Aorta (tissue), 5 donors: ENCODE results near the gene TMEM131. TPM values are rescaled to one million over a fixed set of nuclear protein-coding genes. Genes with fewer than 3 reads are reported as not detected.

ENCODE experiments used
- ATAC-seq: fragments of 200-7000 bp; cut with Tn5 transposase; one replicate; pipeline ENCODE4 v1.9.1; 2022; ENCODE audit warnings: moderate library complexity; ENCODE audit not compliant: low FRiP score
- DNase-seq, 2 donors: peaks; one replicate each; pipeline ENCODE4 v3.0.0-alpha.2; 2020
- H3K27ac ChIP-seq, 2 donors: one replicate each; pipeline ENCODE4 v1.5.1; 2013; ENCODE audit warnings: low read length in 2 of 2, mild to moderate bottlenecking in 2 of 2, moderate library complexity in 2 of 2, control low read depth in 1 of 2, inconsistent platforms in 1 of 2, low read depth in 1 of 2
- H3K27me3 ChIP-seq, 2 donors: one replicate each; pipeline ENCODE4 v1.6.1; 2013; ENCODE audit warnings: control low read depth in 1 of 2, low read length in 1 of 2, mild to moderate bottlenecking in 1 of 2, moderate library complexity in 1 of 2; ENCODE audit not compliant: insufficient read depth in 2 of 2, control insufficient read depth in 1 of 2
- H3K36me3 ChIP-seq, 2 donors: one replicate each; pipeline ENCODE4 v1.6.1; 2013; ENCODE audit warnings: control low read depth in 1 of 2, low read length in 1 of 2, mild to moderate bottlenecking in 1 of 2; ENCODE audit not compliant: insufficient read depth in 2 of 2, control insufficient read depth in 1 of 2
- H3K4me1 ChIP-seq, 2 donors: one replicate each; pipeline ENCODE4 v1.6.1; 2013; ENCODE audit warnings: low read length in 2 of 2, control low read depth in 1 of 2, mild to moderate bottlenecking in 1 of 2, moderate library complexity in 1 of 2; ENCODE audit not compliant: insufficient read depth in 2 of 2, control insufficient read depth in 1 of 2
- H3K4me3 ChIP-seq, 2 donors: one replicate each; pipeline ENCODE4 v1.5.1; 2013; ENCODE audit warnings: low read length in 2 of 2, control low read depth in 1 of 2, mild to moderate bottlenecking in 1 of 2
- H3K9me3 ChIP-seq: one replicate; pipeline ENCODE4 v1.6.1; 2013; ENCODE audit warnings: mild to moderate bottlenecking, low read length; ENCODE audit not compliant: control insufficient read depth
- WGBS, 2 donors: extraction: QIAGEN DNeasy Blood & Tissue Kit; methylation state at CpG; one replicate each; pipeline ENCODE4 v1.1.7; 2013; 5-methylcytosine and 5-hydroxymethylcytosine counted together
- intact Hi-C, 2 donors: fragments of 100-400 bp; cut with DNase I; formaldehyde crosslinking; loops; one replicate each; pipeline versions ENCODE4 v1.14.2 to v1.15.0; 2022
- polyA plus RNA-seq, 2 donors: library from polyadenylated mRNA; stranded (reverse); fragments of 200-250 nt; gene quantifications; one replicate each; pipeline ENCODE4 v1.2.3, GENCODE V29; 2013
- total RNA-seq, 2 donors: library from RNA; stranded (reverse); fragmentation: NEBNext Ultra II Directional; extraction: Animal tissue kit (Norgen Biotek cat#: 25700); gene quantifications; one replicate each; pipeline ENCODE4 v1.2.1, GENCODE V29; 2021
- donor health status: healthy with polysubstance abuse.
- donor health status: Bipolar disorder and iron deficiency.
- donor health status: DM: no; HTN: no; CAD: no.
- donor health status: DM: no; HTN: no; CAD: no.
- donor health status: DM: yes; HTN: yes; CAD: no.

TMEM131 gene
- total and polyA plus RNA-seq, 4 donors = 6.8 to 42.5 (median 25.7) TPM

DNA sequence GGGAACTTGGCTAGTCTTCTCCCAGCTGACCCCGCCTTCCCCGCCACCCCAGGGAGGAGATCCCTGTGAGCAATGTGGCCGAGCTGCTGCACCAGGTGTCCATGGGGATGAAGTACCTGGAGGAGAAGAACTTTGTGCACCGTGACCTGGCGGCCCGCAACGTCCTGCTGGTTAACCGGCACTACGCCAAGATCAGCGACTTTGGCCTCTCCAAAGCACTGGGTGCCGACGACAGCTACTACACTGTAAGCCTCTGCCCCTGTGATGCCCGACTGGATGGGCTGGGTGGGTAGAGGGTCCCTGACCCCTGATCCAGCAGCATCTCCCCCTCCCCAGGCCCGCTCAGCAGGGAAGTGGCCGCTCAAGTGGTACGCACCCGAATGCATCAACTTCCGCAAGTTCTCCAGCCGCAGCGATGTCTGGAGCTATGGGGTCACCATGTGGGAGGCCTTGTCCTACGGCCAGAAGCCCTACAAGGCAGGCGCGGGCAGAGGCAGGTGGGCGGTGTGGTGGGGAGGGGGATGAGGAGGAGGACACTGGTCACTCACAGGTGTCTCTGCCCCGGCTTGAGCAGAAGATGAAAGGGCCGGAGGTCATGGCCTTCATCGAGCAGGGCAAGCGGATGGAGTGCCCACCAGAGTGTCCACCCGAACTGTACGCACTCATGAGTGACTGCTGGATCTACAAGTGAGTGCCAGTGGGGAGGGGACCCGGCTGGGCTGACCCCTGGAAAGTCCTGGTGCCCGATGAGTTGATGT, 258.1 kb downstream of the TMEM131 start:
- DNase-seq = peak in 1 of 2 donors; percentile 70
- H3K4me1 ChIP-seq = no peaks in the 10 kb centered on the region
- H3K27me3 ChIP-seq = no peaks in the 10 kb centered on the region
- no peaks in the 10 kb centered on the region for H3K9me3 ChIP-seq
- intact Hi-C loops = no loop called here
- ATAC-seq = no peak
- 91 to 92% methylated on average over 32 of the region's 32 CpGs for WGBS, 2 donors
- H3K36me3 ChIP-seq = no peaks in the 10 kb centered on the region
- no peak overlapping the region for H3K4me3 ChIP-seq
- no peak overlapping the region for H3K27ac ChIP-seq

- ATAC-seq (no peak), DNase-seq (peak in 1 of 2 donors; percentile 70)
- intact Hi-C loops = no loop called here
- 82 to 86% methylated on average over 20 of the region's 20 CpGs for WGBS, 2 donors
- H3K27ac ChIP-seq = no peak overlapping the region
- H3K4me1 ChIP-seq = no peaks in the 10 kb centered on the region
- H3K36me3 ChIP-seq = no peaks in the 10 kb centered on the region
- no peaks in the 10 kb centered on the region for H3K27me3 ChIP-seq
- H3K4me3 ChIP-seq = no peak overlapping the region
- no peaks in the 10 kb centered on the region for H3K9me3 ChIP-seq
Measured at GRCh38 chr2:97736608-97737330, 259.0 kb downstream of the TMEM131 start.

- H3K9me3 ChIP-seq = no peaks in the 10 kb centered on the region
- H3K36me3 ChIP-seq = no peaks in the 10 kb centered on the region
- H3K27me3 ChIP-seq = no peaks in the 10 kb centered on the region
- intact Hi-C loops = no loop called here
- no peak overlapping the region for H3K4me3 ChIP-seq
- no peak for DNase-seq
- no peak for ATAC-seq
- WGBS, 2 donors = 73 to 78% methylated on average over 4 of the region's 4 CpGs
- H3K4me1 ChIP-seq = no peaks in the 10 kb centered on the region
- no peak overlapping the region for H3K27ac ChIP-seq
Measured at GRCh38 chr2:97736185-97736584, 259.6 kb downstream of the TMEM131 start.

GRCh38 chr2:97735161-97735561, 260.6 kb downstream of the TMEM131 start:
- intact Hi-C loops = no loop called here
- Histone ChIP-seq H3K36me3 (no peaks in the 10 kb centered on the region), H3K9me3 (peaks cover under 1% of the 10 kb centered on the region), H3K27me3 (no peaks in the 10 kb centered on the region), H3K27ac (no peak overlapping the region), H3K4me3 (no peak overlapping the region), H3K4me1 (no peaks in the 10 kb centered on the region)
- peak in 1 of 2 donors; percentile 78 for DNase-seq
- WGBS, 2 donors = 94 to 96% methylated on average over 25 to 29 of the region's 29 CpGs
- no peak for ATAC-seq

GRCh38 chr2:97734061-97735051, 261.4 kb downstream of the TMEM131 start:
- intact Hi-C loops = no loop called here
- H3K4me3 ChIP-seq = no peak overlapping the region
- DNase-seq = peak in 1 of 2 donors; percentile 71

GRCh38 chr2:97733341-97734035, 262.3 kb downstream of the TMEM131 start:
- H3K27ac ChIP-seq = no peak overlapping the region
- intact Hi-C loops = no loop called here
- no peaks in the 10 kb centered on the region for H3K36me3 ChIP-seq
- H3K27me3 ChIP-seq = no peaks in the 10 kb centered on the region
- no peaks in the 10 kb centered on the region for H3K4me1 ChIP-seq
- H3K4me3 ChIP-seq = no peak overlapping the region
- DNase-seq (peak in 1 of 2 donors; percentile 61), ATAC-seq (peak; percentile 3)
- WGBS, 2 donors = 86% methylated on average over 20 of the region's 20 CpGs
- peaks cover 2% of the 10 kb centered on the region for H3K9me3 ChIP-seq

More at GRCh38 chr2:97734061-97735051, 261.4 kb downstream of the TMEM131 start:
- 89 to 91% methylated on average over 44 of the region's 44 CpGs for WGBS, 2 donors
- Histone ChIP-seq H3K27ac (no peak overlapping the region), H3K9me3 (peaks cover 2% of the 10 kb centered on the region), H3K36me3 (no peaks in the 10 kb centered on the region), H3K4me1 (no peaks in the 10 kb centered on the region), H3K27me3 (no peaks in the 10 kb centered on the region)
- no peak for ATAC-seq

- peak in 1 of 2 donors; percentile 51 for DNase-seq
- no peak for ATAC-seq
- Histone ChIP-seq H3K4me3 (no peak overlapping the region), H3K36me3 (no peaks in the 10 kb centered on the region), H3K27me3 (no peaks in the 10 kb centered on the region), H3K27ac (no peak overlapping the region), H3K9me3 (peaks cover 2% of the 10 kb centered on the region), H3K4me1 (no peaks in the 10 kb centered on the region)
- intact Hi-C loops = no loop called here
- WGBS, 2 donors = 94 to 96% methylated on average over 25 to 28 of the region's 28 CpGs
Measured at GRCh38 chr2:97732436-97733340, 263.1 kb downstream of the TMEM131 start.
